GM19238 (cell line): Measurements from ENCODE around the gene RNF168.
"Not testable (repeated sequence)": the region's sequence is repeated elsewhere in the genome, so short reads cannot be mapped to it uniquely, and the experiment has no call there.

Experiments
- DNase-seq: peaks from one replicate; pipeline ENCODE4 v3.0.0; 2011; ENCODE audit warnings: low spot score; ENCODE audit not compliant: insufficient read length

The RNF168 gene, protein sequence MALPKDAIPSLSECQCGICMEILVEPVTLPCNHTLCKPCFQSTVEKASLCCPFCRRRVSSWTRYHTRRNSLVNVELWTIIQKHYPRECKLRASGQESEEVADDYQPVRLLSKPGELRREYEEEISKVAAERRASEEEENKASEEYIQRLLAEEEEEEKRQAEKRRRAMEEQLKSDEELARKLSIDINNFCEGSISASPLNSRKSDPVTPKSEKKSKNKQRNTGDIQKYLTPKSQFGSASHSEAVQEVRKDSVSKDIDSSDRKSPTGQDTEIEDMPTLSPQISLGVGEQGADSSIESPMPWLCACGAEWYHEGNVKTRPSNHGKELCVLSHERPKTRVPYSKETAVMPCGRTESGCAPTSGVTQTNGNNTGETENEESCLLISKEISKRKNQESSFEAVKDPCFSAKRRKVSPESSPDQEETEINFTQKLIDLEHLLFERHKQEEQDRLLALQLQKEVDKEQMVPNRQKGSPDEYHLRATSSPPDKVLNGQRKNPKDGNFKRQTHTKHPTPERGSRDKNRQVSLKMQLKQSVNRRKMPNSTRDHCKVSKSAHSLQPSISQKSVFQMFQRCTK

DNA sequence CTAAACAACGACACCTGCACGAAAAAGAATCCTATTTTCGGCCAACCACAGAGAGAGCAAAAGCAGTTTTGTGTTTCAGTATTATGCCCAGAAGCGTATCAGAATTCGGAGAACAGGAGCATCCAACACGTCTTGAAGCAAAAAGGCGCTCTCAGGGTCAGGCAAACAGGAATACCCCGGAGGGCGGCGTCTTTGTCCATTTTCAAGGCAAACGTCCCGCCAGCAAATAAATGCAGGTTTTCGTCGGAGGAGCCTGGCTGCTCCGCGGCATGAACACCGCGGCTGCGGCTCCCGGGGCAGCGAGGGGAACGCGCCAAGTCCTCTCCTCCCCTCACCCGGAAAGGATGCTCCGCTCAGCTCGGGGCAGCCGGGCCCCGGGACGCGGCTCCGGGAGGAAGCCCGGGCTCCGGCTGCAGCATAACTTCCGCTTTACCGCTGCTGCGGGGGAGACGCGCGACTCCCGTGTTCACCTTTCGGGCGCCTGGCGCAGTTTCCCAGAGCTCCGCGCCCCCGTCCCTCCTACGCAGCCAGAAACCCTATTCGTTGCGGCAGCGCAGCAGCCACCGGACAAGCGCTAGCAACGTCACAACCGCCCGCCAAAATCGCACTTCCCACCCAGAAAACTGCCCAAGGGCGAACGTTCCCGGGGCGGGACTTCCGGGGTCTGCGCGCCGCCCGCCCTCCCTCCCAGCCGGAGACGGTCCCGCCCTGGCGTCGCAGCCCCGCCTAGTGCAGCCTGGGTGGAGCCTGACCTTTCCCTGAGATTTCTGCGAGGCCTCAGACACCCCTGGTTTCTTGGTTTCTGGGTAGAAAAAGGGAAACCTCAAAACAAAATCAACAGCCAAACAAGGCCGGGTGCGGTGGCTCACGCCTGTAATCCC, at the start of gene RNF168:
RNF168 (minus strand) TSS at position 573 of the 881 bp plus-strand sequence. CDS start 595 bp downstream, outside the sequence.
- peak; percentile 90 for DNase-seq

DNA sequence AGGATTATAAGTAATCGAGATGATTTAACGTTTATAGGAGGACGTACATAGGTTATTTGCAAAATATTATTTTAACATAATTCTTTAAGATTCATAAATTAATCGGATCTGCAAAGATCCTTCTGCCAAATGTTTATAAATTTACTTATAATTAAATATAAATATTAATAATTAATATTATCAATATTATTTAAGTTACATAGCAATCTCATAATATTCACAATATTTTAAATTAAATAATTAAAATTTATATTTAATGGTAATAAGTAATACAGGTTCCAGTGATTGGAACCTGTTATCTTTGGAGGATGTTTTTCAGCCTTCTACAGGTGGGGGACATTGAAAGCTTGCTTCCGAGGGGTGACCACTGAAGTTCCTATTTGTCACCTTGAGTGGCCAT, 48.7 kb upstream of the RNF168 start:
- DNase-seq, result no peak

DNA sequence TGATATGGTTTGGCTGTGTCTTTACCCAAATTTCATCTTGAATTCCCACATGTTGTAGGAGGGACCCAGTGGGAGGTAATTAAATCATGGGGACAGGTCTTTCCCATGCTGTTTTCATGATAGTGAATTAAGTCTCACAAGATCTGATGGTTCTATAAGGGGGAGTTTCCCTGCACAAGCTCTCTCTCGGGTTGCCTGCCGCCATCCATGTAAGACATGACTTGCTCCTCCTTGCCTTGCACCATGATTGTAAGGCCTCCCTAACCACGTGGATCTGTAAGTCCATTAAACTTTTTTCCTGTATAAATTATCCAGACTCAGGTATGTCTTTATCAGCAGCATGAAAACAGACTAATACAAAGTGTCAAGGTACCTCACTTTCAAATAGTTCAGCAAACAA, 46.6 kb upstream of the RNF168 start:
- DNase-seq, result not testable (repeated sequence)

DNA sequence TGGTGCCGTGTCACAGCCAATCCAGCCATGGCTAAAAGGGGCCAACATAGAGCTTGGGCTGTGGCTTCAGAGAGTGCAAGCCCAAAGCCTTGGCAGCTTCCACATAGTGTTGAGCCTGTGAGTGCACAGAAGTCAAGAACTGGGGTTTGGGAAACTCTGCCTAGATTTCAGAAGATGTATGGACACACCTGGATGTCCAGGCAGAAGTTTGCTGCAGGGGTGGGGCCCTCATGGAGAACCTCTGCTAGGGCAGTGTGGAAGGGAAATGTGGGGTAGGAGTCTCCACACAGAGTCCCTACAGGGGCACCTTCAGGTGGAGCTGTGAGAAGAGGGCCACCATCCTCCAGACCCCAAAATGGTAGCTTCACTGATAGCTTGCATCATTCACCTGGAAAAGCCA, 45.7 kb upstream of the RNF168 start:
- not testable (repeated sequence) for DNase-seq

DNA sequence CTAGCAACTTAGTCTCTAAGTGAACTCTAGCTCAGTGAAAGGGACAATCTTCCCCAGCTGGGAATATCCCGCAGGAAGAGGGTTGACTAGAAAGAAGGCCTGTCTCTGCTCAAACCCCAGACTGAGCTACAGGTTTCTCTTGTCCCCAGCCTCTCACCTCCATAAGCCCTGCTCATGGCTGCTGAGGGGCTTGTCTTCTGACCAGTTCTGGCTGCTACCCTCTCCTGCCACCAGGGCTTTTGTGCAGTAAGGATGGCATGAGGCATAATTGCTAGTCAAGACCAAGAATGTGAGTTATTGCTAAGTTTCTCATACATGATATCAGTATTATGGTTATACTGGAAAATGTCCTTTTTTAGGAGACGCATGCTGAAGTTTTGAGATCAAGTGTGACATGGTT, 43.5 kb upstream of the RNF168 start:
- no peak for DNase-seq

DNA sequence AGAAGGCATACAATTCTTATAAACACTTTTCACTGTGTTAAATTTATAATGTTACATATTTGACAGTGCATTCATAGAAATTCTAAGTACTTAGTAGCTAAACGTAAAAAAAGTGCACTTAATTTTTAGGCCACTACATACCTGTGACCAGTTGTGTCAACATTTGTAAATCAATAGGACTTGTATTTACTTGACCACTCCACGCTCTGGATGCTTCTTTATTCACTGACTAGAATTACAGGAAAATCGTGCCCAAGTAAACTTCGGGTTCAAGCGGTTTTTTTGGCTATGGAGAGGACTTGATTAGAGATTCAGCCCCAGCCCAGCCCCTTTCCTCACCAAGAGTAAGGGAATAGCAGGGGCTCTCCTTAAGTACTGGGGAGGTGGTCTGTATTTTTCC, 43.0 kb upstream of the RNF168 start:
- DNase-seq, result no peak

DNA sequence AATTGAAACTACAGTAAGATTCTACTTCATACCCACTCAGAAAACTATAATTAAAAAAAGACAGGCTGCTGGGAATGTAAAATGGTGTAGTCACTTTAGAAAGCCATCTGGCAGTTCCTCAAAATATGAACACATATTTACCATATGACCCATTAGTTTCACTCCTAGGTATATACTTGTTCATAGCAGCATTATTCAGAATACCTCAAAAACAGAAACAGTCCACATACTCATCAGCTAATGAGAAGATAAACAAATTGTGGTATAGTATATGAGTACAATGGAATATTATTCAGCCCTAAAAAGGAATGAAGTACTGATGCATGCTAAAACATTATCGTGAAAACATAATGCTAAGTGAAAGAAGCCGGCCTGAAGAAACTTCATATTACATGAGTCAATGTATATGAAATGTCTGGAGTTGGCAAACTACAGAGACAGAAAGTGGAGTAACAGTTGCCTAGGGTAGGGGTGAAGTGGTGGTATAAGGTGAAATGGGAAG, 41.0 kb upstream of the RNF168 start:
- DNase-seq, result no peak

DNA sequence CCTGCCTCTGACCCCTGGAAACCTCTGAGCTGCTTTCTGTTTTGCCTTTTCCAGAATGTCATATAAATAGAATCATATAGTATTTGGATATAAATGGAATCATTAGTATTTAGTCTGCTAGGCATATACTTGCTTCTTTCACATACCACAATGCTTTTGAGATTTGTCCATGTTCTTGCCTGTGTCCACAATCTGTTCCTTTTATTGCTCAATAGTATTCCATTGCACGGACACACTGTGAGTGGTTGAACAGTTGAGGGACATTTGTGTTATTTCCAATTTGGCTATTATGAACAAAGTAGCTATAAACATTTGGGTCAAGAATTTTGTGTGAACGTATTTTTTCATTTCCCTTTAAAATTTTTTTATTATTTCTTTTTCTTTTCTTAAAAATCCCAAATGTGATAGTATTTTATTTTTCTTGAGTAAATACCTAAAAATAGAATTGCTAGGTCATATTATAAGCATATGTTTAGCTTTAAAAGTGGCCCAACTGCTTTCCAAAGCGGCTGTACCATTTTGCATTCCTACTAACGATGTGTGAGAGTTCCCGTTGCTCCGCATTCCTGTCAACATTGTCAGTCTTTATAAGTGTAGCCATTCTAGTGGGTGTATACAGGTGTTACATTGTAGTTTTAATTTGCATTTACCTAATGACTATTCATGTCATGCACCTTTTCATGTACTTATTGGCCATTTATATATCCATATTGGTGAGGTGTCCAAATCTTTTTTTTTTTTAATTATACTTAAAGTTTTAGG, 38.3 kb upstream of the RNF168 start:
- DNase-seq, result no peak

DNA sequence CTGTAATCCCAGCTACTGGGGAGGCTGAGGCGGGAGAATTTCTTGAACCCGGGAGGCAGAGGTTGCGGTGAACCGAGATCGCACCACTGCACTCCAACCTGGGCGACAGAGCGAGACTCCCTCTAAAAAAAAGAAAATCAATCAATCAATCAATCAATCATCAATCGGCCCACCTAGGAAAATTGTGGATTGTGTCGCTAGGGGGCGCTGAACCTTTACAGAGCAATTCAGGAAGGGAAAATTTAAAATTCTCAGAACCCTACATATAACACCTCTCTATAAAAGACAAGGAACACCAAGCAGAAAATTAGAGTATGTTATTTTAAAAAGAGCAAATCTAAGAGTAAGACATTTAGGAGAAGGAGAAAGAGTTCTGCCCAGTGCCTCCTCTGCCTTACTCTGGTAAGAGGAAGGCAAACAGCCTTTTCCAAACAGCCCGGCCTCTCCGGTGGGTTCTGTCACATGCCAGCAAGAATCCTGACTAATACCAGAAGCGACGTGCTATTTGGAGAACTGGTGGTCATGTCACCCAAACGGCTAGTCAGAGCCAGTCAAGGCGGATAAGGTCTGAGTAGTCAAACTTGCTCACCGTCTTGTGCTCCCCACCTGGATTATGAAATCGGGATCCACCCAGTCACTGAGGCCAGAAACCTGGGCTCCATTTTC, 33.9 kb upstream of the RNF168 start:
- no peak for DNase-seq

DNA sequence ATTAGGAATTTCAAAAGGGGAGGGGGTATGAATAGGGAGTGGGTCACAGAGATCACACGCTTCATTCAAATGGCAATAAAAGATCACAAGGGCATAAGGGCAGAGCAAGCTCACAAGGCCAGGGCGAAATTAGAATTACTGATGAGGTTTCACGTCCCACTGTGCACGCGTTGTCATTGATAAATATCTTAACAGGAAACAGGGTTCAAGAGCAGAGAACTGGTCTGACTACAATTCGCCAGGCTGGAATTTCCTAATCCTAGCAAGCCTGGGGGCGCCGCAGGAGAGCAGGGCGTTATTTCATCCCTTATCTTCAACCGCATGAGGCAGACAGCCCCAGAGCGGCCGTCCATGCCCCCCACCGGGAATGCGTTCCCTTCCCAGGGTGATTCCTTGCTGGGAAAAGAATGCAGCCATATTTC, 29.7 kb upstream of the RNF168 start:
- no peak for DNase-seq

DNA sequence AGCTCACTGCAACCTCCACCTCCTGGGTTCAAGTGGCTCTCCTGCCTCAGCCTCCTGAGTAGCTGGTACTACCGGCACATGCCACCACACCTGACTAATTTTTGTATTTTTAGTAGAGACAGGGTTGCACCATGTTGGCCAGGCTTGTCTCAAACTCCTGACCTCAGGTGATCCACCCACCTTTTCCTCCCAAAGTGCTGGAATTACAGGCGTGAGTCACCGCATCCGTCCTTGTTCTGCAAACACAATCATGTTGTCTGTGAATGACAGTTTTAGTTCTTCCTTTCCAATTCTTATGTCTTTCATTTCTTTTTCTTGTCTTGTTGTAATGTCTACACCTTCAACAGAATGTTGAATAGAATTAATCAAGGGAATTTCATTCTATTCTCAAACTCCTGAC, 27.9 kb upstream of the RNF168 start:
- no peak for DNase-seq

DNA sequence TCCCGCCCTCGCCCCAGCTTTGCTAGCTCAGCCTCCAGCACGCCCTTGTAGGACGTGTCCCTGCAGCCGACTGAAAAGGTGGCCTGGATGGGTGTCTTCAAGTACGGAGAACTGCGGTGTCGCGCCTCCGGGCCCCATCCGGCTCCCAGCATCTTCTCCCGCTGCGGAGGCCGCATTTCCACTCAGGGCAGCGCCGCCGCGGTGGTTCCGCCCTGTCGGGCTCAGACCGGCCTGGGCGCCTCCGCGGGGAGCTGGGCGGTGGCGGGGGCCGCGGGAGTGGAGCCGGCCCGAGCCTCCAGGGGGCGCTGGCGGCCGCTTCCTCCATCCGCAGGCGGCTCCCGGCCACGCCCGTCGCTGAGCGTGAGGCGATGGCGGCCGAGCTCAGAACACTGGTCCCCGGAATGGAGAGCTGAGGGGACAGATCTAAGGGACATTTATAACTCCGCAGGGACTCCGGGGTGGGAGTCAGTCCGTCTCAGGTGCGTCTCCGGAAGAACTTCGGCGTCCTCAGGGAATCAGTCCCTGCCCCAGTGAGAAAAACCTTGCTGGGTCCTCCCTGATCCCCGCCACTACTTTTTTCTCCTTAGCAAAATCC, 25.2 kb upstream of the RNF168 start:
- DNase-seq, result peak; percentile 90

DNA sequence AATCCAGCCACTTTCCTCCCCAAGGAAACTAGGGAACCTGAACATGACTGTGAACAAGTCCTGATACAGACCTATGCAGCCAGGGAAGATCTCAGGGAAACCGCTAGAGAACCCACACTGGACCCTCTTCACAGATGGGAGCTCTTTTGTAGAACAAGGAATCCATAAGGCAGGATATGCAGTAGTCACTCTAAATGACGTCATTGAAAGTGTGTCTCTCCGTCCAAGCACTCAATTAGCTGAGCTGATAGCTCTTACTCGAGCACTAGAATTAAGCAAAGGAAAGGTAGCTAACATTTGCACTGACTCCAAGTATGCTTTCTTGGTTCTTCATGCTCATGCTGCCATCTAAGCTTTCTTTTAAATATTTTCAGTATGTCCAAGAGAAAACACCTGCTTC, 21.6 kb upstream of the RNF168 start:
- no peak for DNase-seq

DNA sequence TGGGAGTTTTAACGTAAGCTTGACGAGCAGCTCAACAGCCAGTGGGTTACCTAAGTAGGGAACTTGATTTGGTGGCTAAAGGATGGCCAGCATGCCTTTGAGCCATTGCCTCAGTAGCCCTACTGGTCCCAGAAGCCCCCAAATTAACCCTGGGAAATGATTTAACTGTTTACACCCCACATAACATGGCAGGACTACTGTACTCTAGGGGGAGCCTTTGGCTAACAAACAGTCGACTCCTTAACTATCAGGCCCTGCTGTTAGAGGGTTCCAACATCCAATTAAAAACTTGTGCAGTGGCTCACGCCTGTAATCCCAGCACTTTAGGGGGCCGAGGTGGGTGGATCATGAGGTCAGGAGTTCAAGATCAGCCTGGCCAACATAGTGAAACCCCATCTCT, 21.0 kb upstream of the RNF168 start:
- no peak for DNase-seq

DNA sequence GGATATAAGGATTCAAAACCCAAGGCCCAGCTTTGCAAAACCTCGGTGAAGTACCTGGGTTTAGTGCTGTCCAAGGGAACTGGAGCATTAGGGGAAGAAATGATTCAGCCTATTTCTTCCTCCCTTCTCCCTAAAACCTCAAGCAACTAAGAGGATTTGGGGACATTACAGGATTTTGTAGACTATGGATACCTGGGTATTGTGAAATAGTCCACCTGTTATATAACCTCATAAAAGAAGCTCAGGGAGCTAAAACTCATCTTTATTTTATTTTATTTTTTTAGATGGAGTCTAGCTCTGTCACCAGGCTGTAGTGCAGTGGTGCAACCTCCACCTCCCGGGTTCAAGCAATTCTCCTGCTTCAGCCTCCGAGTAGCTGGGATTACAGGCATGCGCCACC, 20.3 kb upstream of the RNF168 start:
- no peak for DNase-seq

DNA sequence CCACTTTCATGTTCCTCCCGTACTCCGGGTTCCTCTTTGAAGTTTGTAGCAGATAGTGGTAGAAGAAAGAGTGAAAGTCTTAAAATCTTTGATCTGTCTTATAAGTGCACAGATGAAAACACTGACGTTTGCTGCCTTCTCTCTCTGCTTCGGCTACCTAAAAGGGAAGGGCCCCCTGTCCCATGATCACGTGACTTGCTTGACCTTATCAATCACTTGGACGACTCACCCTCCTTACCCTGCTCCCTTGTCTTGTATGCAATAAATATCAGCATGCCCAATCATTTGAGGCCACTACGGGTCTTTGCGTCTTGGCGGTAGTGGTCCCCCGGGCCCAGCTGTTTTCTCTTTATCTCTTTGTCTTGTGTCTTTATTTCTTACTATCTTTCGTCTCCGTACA, 17.7 kb upstream of the RNF168 start:
- DNase-seq, result not testable (repeated sequence)

DNA sequence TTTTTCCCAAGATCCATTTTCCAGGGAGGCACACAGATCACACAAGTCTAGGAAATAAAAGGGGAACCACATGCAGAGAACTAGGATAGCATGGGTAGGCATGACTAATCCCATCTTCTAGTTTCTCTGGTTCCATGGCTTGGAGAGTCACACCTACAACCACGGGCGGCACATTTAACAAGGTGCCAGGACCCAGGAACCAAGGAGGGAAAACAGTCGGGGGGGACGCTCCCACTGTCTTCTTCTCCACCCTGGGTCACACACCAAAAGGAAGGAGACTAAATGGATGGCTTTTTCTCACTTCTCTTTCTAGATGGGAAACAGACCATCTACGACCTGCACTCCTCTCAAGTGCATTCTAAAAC, 16.1 kb upstream of the RNF168 start:
- DNase-seq, result no peak

DNA sequence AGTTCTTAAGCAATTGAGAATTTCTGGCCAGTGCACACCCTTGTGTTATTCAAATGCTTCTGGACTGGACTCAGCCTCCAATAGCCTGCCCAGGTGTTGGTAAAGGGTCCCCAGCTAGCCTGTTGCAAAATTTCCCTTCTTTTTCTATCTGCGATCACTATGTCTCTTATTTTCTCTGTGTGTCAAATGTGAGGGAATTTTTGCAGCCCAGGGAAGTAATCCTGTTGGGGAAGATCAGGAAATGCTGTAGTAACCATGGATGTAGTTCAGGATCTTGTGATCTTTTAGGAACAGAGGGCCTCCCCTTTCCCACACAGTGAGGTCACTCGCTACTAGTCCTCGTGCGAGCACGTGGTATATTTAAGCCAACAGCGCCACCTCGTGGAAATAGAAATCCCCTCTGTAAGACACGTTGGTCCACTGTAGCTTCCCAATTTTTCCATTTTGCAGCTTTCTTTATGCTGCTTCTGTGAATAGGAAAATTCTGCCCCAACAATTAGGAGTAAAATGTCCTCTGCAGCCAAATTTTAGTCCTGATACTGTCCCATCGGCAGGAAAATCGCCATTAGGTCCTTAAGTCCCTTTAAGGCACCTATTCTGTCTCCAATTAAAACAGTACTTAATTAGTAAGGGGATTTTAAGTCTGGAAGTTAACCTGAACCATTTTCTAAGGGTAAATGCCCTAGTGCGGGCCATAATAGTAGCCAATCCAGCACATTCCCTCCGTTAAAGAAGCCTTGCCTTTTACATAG, 15.6 kb upstream of the RNF168 start:
- no peak for DNase-seq

DNA sequence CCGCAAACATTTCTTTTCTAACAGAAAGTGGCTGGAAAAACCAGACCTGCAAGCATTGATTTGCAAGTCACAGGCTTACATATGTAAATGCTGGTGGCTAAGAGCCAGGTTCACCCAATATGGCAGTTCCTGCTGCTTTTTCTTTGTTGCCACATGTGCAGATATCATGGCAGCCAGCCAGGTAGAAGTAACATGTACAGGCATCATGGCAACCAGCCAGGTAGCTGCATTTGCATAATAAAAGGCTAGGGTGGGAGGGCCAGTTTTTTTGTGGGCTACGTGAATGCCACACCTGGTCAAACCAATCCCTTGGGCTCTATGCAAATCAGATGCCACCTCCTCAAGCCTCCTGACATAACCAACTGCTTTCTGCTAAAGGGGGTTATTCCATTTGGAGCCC, 14.4 kb upstream of the RNF168 start:
- no peak for DNase-seq
